Measurements from ENCODE around the gene RNF213.

DNA sequence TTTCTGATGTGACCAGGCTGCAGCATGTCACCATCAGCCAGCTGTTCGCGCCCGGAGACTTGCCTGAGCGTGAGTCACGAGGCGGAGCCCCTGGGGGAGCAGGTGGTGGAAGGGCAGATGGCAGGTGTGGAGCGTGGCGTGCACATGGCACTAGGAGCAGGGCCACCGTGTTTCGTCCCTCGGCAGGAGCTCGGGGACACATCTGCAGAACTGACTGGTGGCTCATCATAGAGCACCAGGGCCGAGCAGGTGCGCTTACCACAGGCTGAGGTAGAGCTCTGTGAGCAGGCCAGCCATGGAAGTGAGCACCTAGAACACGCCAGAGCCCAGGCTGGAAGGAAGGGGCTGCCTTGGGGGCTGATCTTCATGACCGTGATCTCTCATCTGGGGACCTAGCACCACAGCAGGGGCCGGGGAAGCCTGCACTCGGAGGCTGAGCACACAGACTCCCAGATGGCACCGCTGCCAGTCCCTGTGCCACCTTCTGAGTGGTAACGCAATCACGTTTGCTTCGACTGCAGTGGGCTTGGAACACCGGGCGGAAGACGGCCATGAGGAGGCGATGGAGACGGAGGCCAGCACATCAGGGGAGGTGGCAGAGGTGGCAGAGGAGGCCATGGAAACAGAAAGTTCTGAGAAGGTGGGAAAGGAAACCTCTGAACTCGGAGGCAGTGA is 92.5 kb downstream of the RNF213 start:
- TF ChIP-seq, protein P1, sequence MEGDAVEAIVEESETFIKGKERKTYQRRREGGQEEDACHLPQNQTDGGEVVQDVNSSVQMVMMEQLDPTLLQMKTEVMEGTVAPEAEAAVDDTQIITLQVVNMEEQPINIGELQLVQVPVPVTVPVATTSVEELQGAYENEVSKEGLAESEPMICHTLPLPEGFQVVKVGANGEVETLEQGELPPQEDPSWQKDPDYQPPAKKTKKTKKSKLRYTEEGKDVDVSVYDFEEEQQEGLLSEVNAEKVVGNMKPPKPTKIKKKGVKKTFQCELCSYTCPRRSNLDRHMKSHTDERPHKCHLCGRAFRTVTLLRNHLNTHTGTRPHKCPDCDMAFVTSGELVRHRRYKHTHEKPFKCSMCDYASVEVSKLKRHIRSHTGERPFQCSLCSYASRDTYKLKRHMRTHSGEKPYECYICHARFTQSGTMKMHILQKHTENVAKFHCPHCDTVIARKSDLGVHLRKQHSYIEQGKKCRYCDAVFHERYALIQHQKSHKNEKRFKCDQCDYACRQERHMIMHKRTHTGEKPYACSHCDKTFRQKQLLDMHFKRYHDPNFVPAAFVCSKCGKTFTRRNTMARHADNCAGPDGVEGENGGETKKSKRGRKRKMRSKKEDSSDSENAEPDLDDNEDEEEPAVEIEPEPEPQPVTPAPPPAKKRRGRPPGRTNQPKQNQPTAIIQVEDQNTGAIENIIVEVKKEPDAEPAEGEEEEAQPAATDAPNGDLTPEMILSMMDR (conservative IDR thresholded peaks at IDR 0.05 in 1 of 2, IDR thresholded peaks at IDR 0.05 in 1 of 2; ENCODE audit: low read depth in 1 of 2, low read length in 2 of 2), result no peak
- no peak for TF ChIP-seq EZH2 (IDR thresholded peaks at IDR 0.05; ENCODE audit: low read length, missing control alignments)

Data from fibroblast of lung (primary cell).